ENCODE measurements around the gene DAPK2. TPM values are rescaled to one million over a fixed set of nuclear protein-coding genes. Genes with fewer than 3 reads are reported as not detected.
"Not testable (repeated sequence)": the region's sequence is repeated elsewhere in the genome, so short reads cannot be mapped to it uniquely, and the experiment has no call there.

The DAPK2 gene
- total and polyA plus RNA-seq, 3 donors from 2014 or later: 3.6 to 7.7 (median 5.9) TPM

- no peaks in the 10 kb centered on the region for H3K27me3 ChIP-seq
- H3K36me3 ChIP-seq (ENCODE audit: low read depth, missing control alignments): no peaks in the 10 kb centered on the region
- 86 to 92% methylated on average over 5 of the region's 5 CpGs for WGBS, 2 donors
- DNase-seq: no peak
- H3K9me3 ChIP-seq: no peaks in the 10 kb centered on the region
- H3K4me3 ChIP-seq: no peak overlapping the region
- no peak overlapping the region for H3K27ac ChIP-seq
- intact Hi-C loops (cut with DNase I; ENCODE audit: low total_unique reads): no loop called here
- no peaks in the 10 kb centered on the region for H3K4me1 ChIP-seq
- no peak for TF ChIP-seq POLR2A (IDR thresholded peaks at IDR 0.05)
- TF ChIP-seq CTCF (IDR thresholded peaks at IDR 0.05): no peak
These were observed 12.0 kb upstream of the DAPK2 start for GRCh38 chr15:64058279-64058678.

- H3K36me3 ChIP-seq (ENCODE audit: low read depth, missing control alignments); H3K27ac ChIP-seq; intact Hi-C loops (cut with DNase I; ENCODE audit: low total_unique reads); H3K27me3 ChIP-seq; DNase-seq; H3K4me1 ChIP-seq; H3K9me3 ChIP-seq; H3K4me3 ChIP-seq: not testable (repeated sequence)
- 90% methylated on average over 12 of the region's 12 CpGs for WGBS, 2 donors
These were observed 7.4 kb upstream of the DAPK2 start for GRCh38 chr15:64053674-64054073.

GRCh38 chr15:64052925-64053491 lies 6.7 kb upstream of the DAPK2 start:
- TF ChIP-seq CTCF (IDR thresholded peaks at IDR 0.05) (no peak), POLR2A (IDR thresholded peaks at IDR 0.05) (no peak)
- DNase-seq: no peak
- Histone ChIP-seq H3K36me3 (ENCODE audit: low read depth, missing control alignments) (no peaks in the 10 kb centered on the region), H3K4me1 (no peaks in the 10 kb centered on the region), H3K4me3 (no peak overlapping the region), H3K9me3 (no peaks in the 10 kb centered on the region), H3K27me3 (no peaks in the 10 kb centered on the region), H3K27ac (no peak overlapping the region)
- intact Hi-C loops (cut with DNase I; ENCODE audit: low total_unique reads): no loop called here
- 84 to 100% methylated on average over 5 of the region's 5 CpGs for WGBS, 2 donors

GRCh38 chr15:64051407-64052259 lies 5.3 kb upstream of the DAPK2 start:
- DNase-seq: no peak
- no peaks in the 10 kb centered on the region for H3K36me3 ChIP-seq (ENCODE audit: low read depth, missing control alignments)
- H3K4me1 ChIP-seq: peaks cover 7% of the 10 kb centered on the region
- no peak overlapping the region for H3K4me3 ChIP-seq
- TF ChIP-seq CTCF (IDR thresholded peaks at IDR 0.05) (no peak), POLR2A (IDR thresholded peaks at IDR 0.05) (no peak)
- intact Hi-C loops (cut with DNase I; ENCODE audit: low total_unique reads): no loop called here
- H3K27me3 ChIP-seq: no peaks in the 10 kb centered on the region
- no peak overlapping the region for H3K27ac ChIP-seq
- WGBS, 2 donors: 77 to 92% methylated on average over 5 to 6 of the region's 6 CpGs
- H3K9me3 ChIP-seq: no peaks in the 10 kb centered on the region

- peaks cover 9% of the 10 kb centered on the region for H3K4me1 ChIP-seq
- no peaks in the 10 kb centered on the region for H3K36me3 ChIP-seq (ENCODE audit: low read depth, missing control alignments)
- no peak for DNase-seq
- no peak overlapping the region for H3K4me3 ChIP-seq
- no peak overlapping the region for H3K27ac ChIP-seq
- intact Hi-C loops (cut with DNase I; ENCODE audit: low total_unique reads): no loop called here
- TF ChIP-seq CTCF (IDR thresholded peaks at IDR 0.05): no peak
- TF ChIP-seq POLR2A (IDR thresholded peaks at IDR 0.05): no peak
- WGBS, 2 donors: 92 to 95% methylated on average over 2 of the region's 2 CpGs
- H3K9me3 ChIP-seq: no peaks in the 10 kb centered on the region
- H3K27me3 ChIP-seq: no peaks in the 10 kb centered on the region
These were observed 4.8 kb upstream of the DAPK2 start for GRCh38 chr15:64051093-64051402.
